T-helper 17 cell (primary cell): ENCODE results near the gene GSTO2. TPM values are rescaled to one million over a fixed set of nuclear protein-coding genes. Genes with fewer than 3 reads are reported as not detected.

Experiments used
- ATAC-seq: fragments of 150-1000 bp; cut with Tn5 transposase; 2 replicates; pipeline ENCODE4 v1.10.0; 2021; ENCODE audit warnings: mild to moderate bottlenecking, moderate library complexity
- DNase-seq, 3 donors: peaks; one replicate each; pipeline versions ENCODE4 v3.0.0 to v3.0.0-alpha.2; 2020 to 2021
- H3K9me3 ChIP-seq: one replicate; pipeline ENCODE4 v1.7.0; 2013; ENCODE audit warnings: low read length, mild to moderate bottlenecking; ENCODE audit not compliant: control insufficient read depth, poor library complexity, severe bottlenecking
- H3K27ac Mint-ChIP-seq: one replicate; pipeline ENCODE4 v1.8.0; 2022; ENCODE audit warnings: mild to moderate bottlenecking, moderate library complexity, mixed read lengths
- H3K27me3 Mint-ChIP-seq: one replicate; pipeline ENCODE4 v1.8.0; 2022; ENCODE audit warnings: mixed read lengths
- H3K36me3 Mint-ChIP-seq: one replicate; pipeline ENCODE4 v1.8.0; 2022; ENCODE audit warnings: low read depth, mixed read lengths
- H3K4me1 Mint-ChIP-seq: one replicate; pipeline ENCODE4 v1.8.0; 2022; ENCODE audit warnings: mild to moderate bottlenecking, mixed read lengths
- H3K4me3 Mint-ChIP-seq: one replicate; pipeline ENCODE4 v1.8.0; 2022; ENCODE audit warnings: mild to moderate bottlenecking, moderate library complexity, mixed read lengths
- total RNA-seq, 4 donors: library from RNA in 2 of 4; stranded (reverse) in 2 of 4; gene quantifications; one replicate each; pipeline ENCODE4 v1.2.3 and lab custom pipeline; 2022 to 2026

The GSTO2 gene
- total RNA-seq, 2 donors from 2014 or later, result 0.70 to 1.1 TPM

DNA sequence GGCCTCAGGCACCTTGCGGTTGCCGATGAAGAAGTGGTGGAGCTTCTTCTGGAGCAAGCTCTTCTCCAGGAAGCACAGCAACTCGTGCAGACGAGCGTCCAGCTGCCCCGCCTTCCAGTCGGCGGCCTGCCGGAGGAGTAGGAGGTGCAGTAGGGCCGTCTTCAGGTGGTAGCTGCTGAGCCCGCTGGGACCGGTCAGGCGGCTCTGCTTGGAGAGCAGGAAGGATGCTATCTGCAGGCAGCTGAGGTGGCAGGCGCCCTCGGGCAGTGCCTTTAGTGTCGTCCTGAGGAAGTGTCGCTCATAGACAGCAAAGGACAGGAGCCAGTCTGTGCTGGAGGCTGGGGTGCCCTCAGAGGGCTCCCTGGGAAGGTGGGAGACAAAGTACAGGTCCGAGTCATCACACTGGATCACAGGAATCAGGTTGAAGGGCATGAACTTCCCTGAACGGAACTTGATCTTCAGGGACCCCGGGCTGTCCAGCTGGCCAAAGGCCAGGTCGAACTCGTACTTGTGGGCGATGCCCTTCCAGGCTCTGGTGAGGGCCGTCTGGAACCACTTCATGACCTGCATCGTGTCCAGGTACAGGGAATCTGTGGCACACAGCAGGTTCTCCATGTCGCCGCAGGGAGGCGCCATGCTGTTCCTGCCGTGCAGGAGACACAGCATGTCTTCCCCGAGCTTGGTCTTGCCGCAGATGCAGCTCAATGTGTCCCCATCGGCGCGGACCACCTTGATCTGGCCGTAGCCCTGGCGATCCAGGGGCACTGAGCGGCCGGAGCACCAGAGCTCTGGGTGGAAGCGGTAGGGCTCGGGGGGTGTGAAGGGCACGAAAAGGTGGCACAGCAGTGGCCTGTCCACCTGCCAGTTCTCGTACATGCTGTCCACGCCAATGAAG, 45.9 kb downstream of the GSTO2 start:
- Mint-ChIP-seq H3K27me3 (no peaks in the 10 kb centered on the region), H3K4me3 (no peak overlapping the region), H3K36me3 (peaks cover 2% of the 10 kb centered on the region), H3K4me1 (peaks cover 21% of the 10 kb centered on the region), H3K27ac (no peak overlapping the region)
- no peak for ATAC-seq
- DNase-seq, result no peak
- H3K9me3 ChIP-seq, result no peaks in the 10 kb centered on the region

DNA sequence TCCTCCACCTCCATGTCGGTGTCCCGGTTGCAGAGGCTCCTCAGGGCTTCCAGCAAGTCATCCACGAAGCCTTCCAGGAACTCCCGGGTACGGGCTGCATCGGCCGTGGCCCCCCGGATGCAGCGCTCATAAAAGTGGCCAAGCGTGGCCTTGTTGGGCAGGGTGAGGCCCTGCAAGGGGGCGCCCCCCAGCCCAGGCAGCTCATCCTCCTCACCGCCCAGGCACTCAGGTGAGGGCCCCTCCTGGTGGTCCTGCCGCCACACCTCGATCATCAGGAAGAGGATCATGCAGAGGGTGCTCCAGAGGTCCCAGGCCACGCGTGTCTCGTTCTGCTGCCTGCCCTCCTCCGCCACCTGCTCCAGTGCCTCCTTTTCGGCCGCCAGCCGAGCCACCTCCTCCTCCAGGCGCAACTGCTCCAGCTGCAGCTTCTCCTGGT, 46.5 kb downstream of the GSTO2 start:
- ATAC-seq, result no peak
- no peak overlapping the region for H3K4me3 Mint-ChIP-seq

GRCh38 chr10:104316321-104317099, 47.5 kb downstream of the GSTO2 start:
- no peak overlapping the region for H3K27ac Mint-ChIP-seq
- no peak overlapping the region for H3K4me3 Mint-ChIP-seq
- H3K9me3 ChIP-seq, result no peaks in the 10 kb centered on the region
- H3K4me1 Mint-ChIP-seq, result peaks cover 32% of the 10 kb centered on the region
- peaks cover 2% of the 10 kb centered on the region for H3K36me3 Mint-ChIP-seq
- DNase-seq (no peak), ATAC-seq (no peak)
- no peaks in the 10 kb centered on the region for H3K27me3 Mint-ChIP-seq

More for the DNA sequence above, 46.5 kb downstream of the GSTO2 start:
- no peak overlapping the region for H3K27ac Mint-ChIP-seq
- H3K9me3 ChIP-seq, result no peaks in the 10 kb centered on the region
- H3K36me3 Mint-ChIP-seq, result peaks cover 2% of the 10 kb centered on the region
- peaks cover 25% of the 10 kb centered on the region for H3K4me1 Mint-ChIP-seq
- DNase-seq, result no peak
- H3K27me3 Mint-ChIP-seq, result no peaks in the 10 kb centered on the region

- Mint-ChIP-seq H3K27me3 (no peaks in the 10 kb centered on the region), H3K4me1 (peaks cover 40% of the 10 kb centered on the region), H3K27ac (no peak overlapping the region), H3K4me3 (no peak overlapping the region), H3K36me3 (peaks cover 2% of the 10 kb centered on the region)
- no peak for DNase-seq
- ATAC-seq, result no peak
- no peaks in the 10 kb centered on the region for H3K9me3 ChIP-seq
Observed at GRCh38 chr10:104317269-104317710, 48.3 kb downstream of the GSTO2 start.

DNA sequence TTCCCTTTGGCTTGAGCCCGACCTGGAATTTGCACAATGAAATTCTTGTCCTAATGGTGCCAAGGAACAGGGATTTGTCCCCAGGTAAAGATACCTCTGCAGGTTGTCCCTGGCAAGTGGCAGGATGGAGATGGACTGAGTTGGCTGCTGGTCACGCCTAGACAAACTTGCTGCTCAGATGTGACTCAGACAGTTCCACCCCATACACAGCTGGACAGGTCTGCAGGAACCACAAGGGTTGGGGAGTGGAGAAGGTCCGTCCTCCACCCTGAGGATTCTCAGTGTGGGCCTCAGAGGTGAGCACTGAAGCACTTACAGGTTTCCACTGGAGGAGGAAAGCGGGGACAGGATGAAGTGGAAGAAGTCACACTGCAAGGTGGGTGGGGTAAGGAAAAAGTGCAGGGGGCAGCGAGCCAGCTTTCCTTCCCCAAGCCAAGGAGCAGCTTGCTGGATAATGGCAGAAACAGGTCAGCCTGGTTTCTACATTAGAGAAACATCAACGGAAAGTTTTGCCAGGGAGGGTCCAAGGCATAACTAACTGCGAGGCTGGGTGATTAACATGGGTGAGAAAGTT, 48.8 kb downstream of the GSTO2 start:
- Mint-ChIP-seq H3K36me3 (peaks cover 2% of the 10 kb centered on the region), H3K27ac (peak overlapping the region; percentile 8), H3K4me1 (peaks cover 45% of the 10 kb centered on the region), H3K4me3 (no peak overlapping the region), H3K27me3 (no peaks in the 10 kb centered on the region)
- ATAC-seq, result no peak
- DNase-seq, result no peak
- no peaks in the 10 kb centered on the region for H3K9me3 ChIP-seq

- Mint-ChIP-seq H3K4me1 (peaks cover 50% of the 10 kb centered on the region), H3K27me3 (no peaks in the 10 kb centered on the region), H3K36me3 (peaks cover 2% of the 10 kb centered on the region), H3K27ac (peak overlapping the region; percentile 8), H3K4me3 (no peak overlapping the region)
- H3K9me3 ChIP-seq, result no peaks in the 10 kb centered on the region
- DNase-seq (no peak), ATAC-seq (no peak)
Observed at GRCh38 chr10:104318326-104318725, 49.3 kb downstream of the GSTO2 start.

- H3K27ac Mint-ChIP-seq, result no peak overlapping the region
- no peak for ATAC-seq
- no peak for DNase-seq
Observed at GRCh38 chr10:104318810-104319741, 50.1 kb downstream of the GSTO2 start.

GRCh38 chr10:104321226-104321625, 52.2 kb downstream of the GSTO2 start:
- H3K27ac Mint-ChIP-seq, result peak overlapping the region; percentile 96
- no peaks in the 10 kb centered on the region for H3K27me3 Mint-ChIP-seq

More at GRCh38 chr10:104318810-104319741, 50.1 kb downstream of the GSTO2 start:
- H3K9me3 ChIP-seq, result no peaks in the 10 kb centered on the region
- H3K4me3 Mint-ChIP-seq, result peak overlapping the region; percentile 36
- no peaks in the 10 kb centered on the region for H3K27me3 Mint-ChIP-seq
- H3K36me3 Mint-ChIP-seq, result peaks cover 2% of the 10 kb centered on the region
- peaks cover 55% of the 10 kb centered on the region for H3K4me1 Mint-ChIP-seq

DNA sequence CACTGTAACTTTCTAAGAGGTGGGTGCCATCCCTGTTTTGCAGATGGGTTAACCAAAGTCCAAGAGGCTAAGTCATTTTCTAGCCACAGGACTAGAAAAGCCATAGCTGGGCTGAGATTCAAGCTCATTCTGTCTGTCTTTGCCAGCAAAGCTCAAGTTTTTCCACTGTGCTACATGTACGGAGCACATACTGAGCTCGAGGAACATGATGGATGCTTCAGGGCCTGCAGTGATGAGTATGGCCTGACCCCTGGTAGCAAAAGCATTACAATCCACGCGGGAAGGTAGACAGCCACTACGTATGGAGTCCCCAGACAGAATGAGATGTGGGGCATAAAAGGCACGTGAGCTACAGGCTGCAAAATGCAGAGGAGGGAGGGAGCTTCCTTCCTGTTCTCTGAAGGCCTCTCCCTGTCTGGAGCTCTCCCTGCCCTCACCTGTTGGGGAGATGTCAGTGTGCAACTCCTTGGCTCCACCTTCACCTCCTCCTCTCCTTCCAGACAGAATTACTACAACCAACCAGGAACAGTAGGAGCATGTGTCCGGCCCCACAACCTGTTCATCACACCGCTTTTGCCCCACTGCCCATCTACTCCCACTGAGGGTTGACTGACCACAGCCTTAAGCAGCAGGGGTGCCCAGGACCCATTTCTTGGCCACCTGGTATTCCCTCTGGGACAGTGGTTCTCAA, 52.9 kb downstream of the GSTO2 start:
- DNase-seq (no peak), ATAC-seq (peak; percentile 73)
- H3K4me3 Mint-ChIP-seq, result peak overlapping the region; percentile 81
- H3K27me3 Mint-ChIP-seq, result no peaks in the 10 kb centered on the region
- H3K4me1 Mint-ChIP-seq, result peaks cover 77% of the 10 kb centered on the region
- H3K27ac Mint-ChIP-seq, result peak overlapping the region; percentile 96
- H3K9me3 ChIP-seq, result no peaks in the 10 kb centered on the region
- peaks cover 3% of the 10 kb centered on the region for H3K36me3 Mint-ChIP-seq

More at GRCh38 chr10:104321226-104321625, 52.2 kb downstream of the GSTO2 start:
- Mint-ChIP-seq H3K4me3 (peak overlapping the region; percentile 81), H3K36me3 (peaks cover under 1% of the 10 kb centered on the region), H3K4me1 (peaks cover 73% of the 10 kb centered on the region)
- H3K9me3 ChIP-seq, result no peaks in the 10 kb centered on the region
- DNase-seq, result no peak
- ATAC-seq, result no peak

DNA sequence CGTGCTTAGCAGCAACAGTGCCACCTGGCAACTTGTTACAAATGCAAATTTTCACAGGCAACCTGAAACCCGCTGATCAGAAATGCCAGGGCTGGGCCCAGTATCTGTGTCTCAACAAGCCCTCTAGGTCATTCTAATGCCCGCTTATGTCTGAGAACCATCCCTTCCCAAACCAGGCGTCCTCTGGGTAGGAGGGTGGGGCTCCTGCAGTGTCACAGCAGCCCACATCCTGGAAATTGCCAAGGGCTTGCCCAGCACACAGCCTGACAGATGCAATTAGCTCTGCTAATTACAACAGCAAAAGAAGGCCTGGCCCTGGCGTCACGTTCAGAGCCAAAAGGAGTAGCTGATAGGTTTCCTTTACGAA, 53.4 kb downstream of the GSTO2 start:
- DNase-seq, result no peak
- no peaks in the 10 kb centered on the region for H3K9me3 ChIP-seq
- Mint-ChIP-seq H3K4me1 (peaks cover 78% of the 10 kb centered on the region), H3K4me3 (peak overlapping the region; percentile 81), H3K27me3 (no peaks in the 10 kb centered on the region), H3K36me3 (peaks cover 3% of the 10 kb centered on the region), H3K27ac (peak overlapping the region; percentile 96)
- peak; percentile 55 for ATAC-seq

DNA sequence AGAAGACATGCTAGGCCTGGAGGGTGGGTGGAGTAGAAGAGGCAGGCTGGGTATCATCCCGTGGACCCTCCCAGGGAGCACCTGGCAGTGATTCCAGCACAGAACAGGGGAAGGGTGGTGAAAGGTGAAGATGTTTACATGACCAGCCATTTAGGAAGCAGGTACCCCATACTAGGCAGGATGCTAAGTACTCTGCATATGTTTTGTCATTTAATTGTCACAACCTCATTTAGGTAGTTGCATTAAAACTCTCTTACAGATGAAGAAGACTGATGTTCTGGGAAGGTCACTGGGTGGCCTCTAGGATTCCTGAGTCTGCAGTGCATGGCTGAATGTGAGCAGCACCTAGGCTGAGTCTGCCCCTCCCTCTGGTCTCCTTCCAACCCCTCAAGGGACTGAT, 54.1 kb downstream of the GSTO2 start:
- H3K9me3 ChIP-seq, result no peaks in the 10 kb centered on the region
- Mint-ChIP-seq H3K4me3 (peak overlapping the region; percentile 81), H3K36me3 (peaks cover 3% of the 10 kb centered on the region), H3K27ac (peak overlapping the region; percentile 96), H3K4me1 (peaks cover 81% of the 10 kb centered on the region), H3K27me3 (no peaks in the 10 kb centered on the region)
- DNase-seq (no peak), ATAC-seq (no peak)

DNA sequence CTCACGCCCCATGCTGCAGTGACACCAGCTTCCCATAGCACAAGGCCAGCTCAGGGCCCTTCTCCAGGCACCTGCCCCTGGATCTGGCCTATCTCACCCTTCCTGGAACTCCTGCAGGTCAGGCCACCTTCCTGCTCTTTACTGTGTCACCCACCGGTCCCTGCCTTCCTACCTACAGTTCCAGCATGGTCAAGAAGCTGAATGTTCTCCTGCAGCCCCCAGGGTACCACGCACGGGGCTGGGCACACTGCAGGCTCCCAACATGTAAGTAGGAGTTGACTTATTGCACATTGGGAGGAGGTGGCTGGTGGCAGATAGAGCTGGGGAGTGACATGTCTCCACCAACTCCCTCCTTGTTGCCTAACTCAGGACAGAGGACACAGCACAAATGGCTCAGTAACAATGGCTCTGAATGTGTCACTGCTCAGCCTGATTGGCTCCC, 54.8 kb downstream of the GSTO2 start:
- no peak for ATAC-seq
- no peaks in the 10 kb centered on the region for H3K9me3 ChIP-seq
- Mint-ChIP-seq H3K27me3 (no peaks in the 10 kb centered on the region), H3K36me3 (peaks cover 3% of the 10 kb centered on the region), H3K27ac (peak overlapping the region; percentile 96), H3K4me1 (peaks cover 86% of the 10 kb centered on the region), H3K4me3 (peak overlapping the region; percentile 81)
- DNase-seq, result no peak
